ENCODE measurements around the gene BTBD3.
A peak's percentile ranks its signal among the peaks of the same experiment; 100 is the strongest.

The BTBD3 gene

DNA sequence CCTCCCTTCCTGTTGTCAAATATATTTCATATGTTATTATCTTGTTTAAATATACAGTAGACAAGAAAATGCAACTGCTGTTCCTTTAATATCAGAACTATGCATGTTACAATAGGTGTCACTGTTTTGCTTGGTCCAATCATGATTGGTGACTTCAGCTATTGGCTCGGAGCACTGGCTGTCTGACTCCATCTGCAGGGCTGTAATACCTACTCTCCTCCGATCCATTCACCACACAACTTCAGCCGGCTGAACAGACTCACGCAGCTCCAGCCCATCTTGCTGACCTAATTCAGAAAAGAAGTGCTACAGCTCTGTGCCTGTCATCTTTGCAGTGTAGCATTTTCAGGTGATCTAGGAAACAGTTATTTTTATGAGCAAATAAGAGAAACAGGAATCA, at the start of gene BTBD3:
TSS of gene BTBD3 (plus strand) at position 231 of the 400 bp plus-strand sequence. CDS start 383 bp downstream, outside the sequence.
- no peak for DNase-seq

DNA sequence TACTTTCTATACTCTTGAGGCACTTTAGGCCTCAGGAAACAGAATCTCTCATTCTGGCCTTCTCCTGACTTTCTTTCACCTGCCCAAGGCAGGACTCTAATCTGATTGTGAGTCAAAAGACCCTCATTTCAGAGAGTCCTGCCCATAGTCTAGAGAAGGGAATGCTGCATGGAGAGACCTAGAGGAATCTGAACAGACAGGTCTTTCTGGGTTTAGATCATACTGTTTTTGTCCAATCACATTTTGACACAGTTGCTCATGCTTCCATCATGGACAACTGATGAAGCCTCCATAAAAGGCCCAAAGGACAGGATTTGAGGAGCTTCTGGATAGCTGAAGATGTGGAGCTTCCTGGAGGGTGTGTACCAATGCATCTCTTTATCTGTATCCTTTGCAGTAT, 48.1 kb upstream of the BTBD3 start:
- DNase-seq = no peak

DNA sequence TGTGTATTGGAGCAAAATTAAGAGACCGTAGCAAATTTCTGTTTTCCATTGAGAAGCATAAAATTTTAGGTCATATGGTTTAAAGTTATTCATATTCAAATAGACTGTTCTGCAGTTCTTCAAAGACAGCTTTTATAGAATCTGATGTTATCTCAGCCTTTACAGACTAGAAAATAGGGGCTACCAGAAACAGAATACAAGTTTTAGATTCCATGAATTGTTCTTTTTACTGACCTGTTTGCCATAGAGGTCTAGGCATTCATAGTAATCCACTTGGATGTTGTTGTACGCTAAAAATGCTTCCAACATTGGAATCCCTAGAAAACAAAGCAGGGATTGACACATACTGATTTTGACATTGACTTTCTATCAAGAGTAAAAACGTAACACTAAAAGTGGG, 47.3 kb upstream of the BTBD3 start:
- no peak for DNase-seq

DNA sequence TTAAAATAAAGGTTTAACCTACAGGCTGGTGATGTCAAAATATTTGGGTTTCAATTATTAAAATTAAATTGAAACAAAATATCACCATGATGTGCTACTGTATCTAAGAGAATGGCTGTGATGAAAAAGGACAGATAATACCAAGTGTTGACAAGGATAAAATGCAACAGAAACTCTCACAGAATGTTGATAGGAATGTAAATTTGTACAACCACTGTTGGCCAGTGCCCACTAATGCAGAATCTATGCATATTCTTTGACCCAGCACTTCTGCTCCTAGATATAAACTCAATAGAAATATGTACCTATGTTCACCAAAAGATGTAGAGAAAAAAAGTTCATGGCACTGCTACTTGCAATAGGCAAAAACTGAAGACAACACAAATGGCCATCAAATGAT, 41.1 kb upstream of the BTBD3 start:
- no peak for DNase-seq

DNA sequence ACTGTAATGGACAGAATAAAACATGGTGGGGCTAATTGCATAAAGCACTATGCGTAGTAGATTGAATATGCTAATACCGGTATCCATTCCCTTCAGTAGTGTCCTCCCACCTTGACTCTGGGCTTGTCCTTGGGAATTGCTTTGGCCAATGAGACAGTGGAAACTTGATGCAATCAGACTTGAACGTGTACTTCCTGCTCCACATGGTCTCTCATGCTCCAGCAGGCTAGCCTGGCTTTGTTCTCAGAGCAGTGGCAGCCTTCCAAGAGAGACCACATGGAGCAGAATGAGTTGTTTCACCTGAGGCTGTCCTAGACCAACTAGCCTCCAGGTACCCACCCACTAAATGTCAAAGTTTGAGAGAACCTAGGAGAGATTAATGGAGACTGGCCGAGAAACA, 37.0 kb upstream of the BTBD3 start:
- DNase-seq = no peak

DNA sequence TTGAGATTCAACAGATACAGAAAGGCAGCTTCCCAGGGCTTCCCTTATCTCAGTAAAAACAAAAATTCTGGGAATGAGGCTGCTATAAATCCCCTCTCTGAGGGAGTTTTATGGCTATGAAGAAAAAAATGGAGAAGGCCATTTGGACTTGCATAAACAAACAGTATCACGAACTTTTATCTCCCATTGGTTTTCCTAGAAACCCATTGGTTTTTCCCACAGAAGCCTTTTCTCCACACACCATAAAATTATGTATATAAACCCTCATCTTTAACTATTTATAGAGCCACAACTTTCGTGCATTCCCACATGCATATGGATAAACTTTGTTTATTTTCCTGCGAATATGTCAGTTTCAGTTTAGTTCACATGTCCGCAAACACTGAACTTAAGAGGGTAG, 36.2 kb upstream of the BTBD3 start:
- DNase-seq = no peak

DNA sequence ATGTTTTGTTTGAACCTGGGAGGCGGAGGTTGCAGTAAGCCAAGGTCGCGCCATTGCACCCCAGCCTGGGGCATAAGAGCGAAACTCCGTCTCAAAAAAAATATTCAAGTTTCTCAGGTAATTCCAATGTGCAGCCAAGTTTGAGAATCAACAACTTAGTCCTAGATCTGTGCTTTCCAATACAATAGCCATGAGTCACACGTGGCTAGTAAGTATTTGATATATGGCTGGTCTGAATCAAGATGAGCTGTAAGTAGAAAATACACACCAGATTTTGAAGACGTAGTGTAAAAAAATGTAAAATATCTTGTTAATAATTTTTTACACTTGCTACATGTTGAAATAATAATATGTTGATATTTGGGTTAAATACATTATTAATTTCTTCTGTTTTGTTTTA, 35.0 kb upstream of the BTBD3 start:
- no peak for DNase-seq

DNA sequence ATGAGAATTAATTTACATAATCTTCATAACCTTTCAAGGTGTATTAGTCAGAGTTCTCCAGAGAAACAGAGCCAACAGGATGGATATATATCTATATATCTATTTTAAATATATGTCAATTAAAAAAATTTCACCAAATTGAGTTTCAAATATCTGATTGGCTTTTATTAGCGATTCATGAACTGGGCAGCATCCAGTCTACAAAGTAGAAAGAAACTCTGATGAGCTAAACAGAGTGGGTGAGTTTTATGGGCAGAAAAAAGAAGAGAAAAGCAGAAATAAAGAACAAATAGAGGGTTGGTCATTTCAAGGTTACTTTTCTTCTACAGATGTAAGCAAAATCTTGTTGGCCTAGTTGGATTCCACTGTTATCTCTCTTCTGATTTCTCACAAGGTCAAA, 29.0 kb upstream of the BTBD3 start:
- DNase-seq = no peak

DNA sequence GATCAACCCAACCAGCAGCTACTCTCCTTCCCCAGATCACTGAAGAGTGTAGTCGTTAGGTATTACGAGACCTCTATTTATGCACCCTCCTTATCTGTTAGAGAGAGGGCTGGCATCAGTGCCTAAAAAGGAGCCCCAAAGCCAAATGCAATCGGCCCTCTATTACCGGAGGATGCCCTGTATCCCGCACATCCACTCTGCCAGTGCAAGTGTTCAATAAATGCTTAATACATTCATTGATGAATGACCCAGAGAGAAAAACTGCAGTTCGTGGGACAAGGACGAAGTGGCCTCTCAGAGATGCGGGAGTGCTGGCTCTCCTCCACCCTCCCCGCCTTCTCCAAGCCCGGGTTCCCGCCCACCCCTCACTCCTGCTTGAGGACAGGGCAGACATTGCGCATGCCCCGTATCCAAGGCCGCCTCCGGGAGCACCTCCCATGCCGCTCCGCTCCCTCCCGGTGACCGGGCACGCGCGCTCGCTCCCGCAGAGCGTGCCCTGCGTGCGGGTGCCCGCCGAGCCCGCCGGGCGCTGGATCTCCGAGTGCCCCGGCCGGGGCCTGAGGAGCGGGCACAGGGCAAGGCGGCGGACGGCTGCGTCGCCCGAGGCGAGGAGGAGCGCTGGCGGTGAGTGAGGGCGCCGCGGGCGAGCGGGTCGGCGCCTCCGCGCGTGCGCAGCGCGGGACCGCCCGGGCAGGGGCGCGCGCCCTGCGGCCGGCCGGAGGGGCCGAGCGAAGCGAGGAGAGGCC, 27.2 kb upstream of the BTBD3 start:
- peak; percentile 61 for DNase-seq

DNA sequence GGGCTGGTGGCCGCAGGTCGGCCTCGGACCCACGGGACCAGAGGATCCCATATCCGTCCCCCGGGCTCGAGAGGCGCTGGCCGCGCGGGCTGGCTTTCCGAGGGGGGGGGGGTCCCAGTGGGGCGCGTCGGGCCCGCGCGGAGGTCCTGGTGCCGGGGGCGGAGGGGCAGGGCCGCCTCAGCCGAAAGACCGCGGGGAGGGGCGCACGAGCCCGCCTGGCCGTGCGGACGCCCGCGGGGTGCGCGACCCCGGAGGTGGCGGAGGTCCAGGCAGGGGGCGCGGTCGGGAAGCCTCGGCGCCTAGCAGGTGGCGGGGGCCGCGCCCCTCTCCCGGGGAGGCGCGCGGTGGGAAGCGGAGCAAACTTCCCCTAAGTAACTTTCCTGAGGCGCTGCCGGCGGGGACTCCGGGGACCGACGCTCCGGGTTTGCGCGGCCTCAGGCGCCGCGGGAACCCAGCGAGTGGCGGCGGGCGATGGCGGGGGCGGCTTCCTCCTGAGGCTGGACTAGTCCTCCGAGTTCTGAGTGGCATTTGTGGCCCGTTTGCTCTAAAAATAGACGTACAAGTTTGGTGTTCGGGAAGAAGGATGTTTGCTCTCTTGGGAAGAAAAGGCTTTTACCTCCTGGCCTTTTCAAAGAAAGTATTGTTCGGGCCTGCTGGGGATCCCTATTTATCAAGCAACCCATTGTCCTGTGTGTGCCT, 26.5 kb upstream of the BTBD3 start:
- no peak for DNase-seq

DNA sequence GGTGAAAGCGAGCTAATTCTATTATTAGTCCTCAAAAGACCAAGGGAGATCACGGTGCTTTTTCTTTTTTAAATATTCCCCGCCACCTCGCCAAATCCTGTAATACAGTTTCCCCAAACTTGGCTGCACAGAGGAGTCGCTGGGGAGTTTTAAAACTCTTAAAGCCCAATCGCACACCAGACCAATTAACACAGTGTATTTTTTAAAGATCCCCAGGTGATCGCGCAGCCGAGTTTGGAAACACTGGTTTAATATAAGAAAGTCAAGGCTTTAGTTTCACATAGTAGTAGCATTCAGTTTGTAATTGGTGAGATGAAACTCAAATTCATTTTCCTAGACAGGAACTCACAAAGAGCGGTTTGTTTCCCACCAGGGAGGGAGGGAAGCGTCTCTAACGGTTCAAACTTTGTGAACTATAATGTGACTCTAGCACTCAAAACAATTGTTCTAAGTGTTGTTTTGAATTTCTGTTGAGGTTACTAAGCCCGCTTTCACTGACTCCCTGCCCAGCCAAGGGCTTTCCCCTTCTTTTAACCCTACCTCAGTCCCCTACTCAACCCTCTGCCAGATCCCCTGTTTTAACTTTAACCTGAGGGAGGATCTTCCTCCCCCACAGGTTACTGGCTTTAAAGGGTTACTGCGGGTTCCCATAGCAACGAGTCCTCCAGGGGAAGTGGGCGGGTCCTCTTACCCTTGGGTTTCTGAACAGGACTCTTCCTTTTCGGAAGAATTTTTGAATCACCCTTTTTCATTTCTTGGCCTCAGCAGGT, 25.7 kb upstream of the BTBD3 start:
- DNase-seq = peak; percentile 51

DNA sequence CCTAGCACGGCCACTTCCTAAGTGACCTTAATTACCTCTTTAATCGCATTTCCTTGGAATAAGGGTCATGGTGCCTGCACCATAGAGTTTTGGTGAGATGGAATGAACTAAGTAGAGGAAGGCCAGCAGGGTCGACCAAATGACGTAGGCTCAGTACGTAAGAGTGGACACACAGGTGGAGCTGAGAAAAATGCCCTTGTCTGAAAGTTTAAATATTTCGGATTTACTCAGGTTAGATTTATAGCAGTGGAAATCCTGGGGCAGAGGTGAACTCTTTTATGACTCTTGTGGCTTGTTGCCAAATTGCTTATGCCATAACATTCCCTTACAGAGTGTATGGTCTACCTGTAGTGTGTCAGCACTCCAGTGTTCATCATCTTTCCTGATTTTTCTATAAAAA, 23.6 kb upstream of the BTBD3 start:
- DNase-seq = no peak

DNA sequence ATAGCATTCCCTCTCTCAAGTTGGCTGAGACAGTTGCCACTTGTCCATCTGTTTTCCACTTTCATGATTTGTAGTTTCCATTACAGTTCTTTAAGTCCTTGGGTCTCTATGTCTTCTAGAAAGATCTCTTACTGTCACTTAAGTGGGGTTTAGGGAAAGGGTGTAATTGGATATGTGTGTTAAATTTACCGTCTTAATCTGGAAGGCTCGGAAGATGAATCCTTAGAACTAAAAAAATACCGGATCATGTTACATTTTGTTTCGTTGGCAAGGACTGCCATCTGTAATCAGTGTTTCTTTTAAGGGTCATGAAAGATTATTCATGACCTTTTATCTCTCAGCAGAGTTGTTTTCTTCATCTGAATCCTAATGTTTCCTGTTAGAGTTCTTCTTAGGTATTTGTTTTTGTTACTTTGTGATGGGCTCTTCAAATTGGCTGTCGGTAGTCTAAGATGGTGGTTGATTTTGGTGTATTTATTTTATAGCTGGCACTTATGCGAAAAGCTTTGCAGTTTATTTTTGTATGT, 21.8 kb upstream of the BTBD3 start:
- no peak for DNase-seq

DNA sequence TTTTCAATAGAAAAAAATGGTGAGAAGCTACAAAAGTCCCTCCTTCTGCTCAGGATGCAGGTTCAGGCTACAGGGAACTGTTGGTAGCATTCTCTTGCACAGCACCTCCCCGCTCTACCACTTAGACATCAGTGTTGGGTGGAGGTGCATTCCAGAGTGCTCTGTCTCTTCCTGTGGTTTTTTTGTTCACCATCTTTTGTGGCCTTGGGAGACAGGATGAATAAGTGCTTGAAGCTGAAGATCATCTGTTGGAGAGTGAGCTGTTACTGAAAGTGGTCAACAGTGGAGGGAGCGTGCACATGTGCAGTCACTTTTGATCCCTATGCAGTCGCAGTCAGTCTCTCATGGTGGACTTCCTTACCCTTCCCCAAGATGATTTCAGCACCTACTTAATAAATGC, 16.6 kb upstream of the BTBD3 start:
- DNase-seq = no peak

DNA sequence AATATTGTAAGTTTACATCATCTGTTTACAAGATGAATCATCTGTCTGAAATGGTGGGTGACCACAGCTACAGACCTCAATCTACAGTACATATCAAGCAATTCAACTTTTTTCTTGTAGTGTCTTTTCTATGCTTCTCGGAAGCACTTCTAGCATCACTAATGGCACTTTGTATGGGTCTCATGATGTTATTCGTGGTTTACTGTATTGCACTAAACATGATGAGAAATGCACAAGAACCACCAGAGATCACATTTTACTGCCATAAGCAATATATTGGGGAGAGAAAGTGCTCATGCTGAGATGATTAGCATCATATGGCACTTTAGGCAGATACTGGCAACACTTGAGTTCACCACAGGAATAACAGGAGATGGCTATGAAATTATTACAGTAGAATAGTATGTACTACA, 15.4 kb upstream of the BTBD3 start:
- no peak for DNase-seq

DNA sequence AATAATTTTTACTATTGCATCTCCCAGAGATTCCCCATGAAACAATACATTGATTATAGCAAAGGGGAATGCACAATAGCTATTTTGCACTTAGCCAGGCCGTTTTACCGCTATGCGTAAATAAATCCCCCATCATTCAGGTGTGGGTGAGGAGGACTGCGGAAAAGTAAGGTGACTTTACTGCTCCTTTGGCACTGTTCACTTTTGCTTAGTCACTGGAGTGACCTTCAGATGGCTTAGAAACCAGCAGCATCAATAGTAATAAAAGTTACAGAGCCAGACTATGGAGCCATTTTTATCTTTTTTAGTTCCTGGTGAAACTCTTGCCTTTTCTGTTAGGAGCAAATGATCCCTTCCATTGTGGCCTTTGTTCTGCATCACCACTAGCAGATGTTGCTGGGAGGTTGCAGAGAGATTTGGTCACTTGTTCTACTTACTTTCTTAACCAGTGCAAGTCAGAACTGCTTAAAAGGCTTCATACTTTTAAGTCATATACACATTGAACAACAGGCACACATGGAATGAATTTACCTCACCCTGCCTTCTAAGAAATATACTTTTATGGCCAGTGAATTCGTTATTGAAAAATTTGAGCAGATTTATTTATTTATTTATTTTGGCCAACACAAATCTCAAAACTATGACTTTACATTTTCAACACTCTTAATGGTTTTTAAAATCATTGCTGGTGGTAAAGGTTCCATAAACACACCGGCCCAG, 12.1 kb upstream of the BTBD3 start:
- DNase-seq = no peak

DNA sequence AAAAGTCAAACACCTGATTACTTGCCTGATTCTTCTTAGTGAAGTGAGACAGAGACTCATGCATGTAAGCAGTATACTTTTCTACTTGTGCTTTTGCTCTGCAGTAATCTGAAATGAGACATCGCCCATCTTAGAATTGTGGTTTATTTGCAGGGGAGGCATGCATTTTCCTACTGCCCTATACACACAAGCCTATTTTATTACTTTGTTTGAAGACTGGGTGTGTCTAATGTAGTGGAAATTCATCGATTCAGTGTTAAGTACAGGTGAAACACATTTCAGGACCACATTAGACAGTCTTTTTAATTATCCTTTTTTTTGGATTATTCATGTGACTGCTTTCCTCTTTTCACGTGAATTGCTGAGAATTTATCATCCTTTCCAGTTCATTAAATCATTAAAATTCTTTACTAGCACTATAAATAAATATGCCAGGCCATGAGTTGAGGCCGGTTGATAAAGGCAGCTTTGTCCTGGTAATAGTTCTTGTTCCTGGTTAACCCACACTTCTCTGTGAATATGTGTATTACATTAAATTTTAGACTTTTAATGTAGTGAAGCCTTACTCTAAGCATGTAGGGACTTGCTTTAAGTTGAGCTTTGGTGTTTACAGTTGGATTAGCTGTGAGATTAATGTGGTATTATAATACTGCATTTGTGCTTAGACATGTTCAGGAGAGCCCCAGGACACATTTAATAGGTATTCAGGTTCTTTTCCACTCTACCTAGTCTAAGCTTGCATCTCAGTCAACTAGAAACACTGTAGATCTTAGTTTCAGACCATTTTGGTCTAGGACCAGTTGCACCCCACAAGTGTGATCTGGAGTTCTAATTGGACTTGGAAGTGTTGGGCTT, 10.8 kb upstream of the BTBD3 start:
- DNase-seq = no peak

DNA sequence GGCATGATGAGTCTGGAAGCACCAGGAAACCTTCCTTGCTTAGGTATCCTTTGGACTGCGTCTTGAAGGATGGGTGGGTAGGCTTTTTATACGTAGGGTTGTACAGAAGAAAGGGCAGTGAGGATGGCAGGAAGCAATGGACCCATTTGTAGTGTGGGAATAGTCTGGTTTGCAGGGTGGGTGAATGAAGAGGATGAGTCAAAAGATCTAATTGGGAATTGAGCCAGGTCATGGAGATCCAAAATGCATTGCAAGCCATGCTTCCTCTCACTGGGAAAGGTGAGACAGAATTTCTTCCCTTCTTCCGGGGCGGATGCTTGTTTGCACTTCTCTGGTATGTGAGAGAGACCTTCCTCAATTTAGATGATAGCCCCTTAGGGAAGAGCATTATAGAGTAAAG, 10.1 kb upstream of the BTBD3 start:
- DNase-seq = no peak

DNA sequence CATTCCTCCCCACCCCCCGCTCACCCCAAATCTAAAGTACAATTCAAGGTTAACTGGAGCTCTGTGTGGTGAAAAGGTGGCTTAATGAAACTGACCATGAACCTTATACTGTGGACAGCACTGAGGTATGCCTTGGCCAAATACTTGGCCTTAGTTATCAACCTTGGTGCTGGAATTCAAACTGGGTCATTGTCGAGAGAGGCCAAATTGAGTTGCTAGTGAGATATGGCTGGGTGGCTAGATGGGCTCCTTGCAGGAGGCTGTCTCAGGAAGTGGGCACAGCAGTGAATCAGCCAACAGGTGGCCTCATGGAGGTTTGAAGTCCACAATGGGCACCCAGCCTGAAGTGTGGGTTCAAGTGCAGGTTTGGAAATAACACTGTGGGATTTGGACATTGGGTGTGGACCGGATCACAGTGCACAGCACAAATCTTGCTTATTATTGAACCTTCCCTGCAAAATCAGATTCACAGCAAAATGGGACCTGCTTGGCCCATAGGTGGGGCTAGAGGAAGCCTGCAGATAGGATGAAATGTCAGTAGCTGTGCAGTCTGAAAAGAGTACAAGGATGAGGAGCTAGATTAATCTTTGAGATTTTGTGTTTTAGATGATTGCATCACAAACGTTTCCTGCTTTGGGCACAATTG, 5.6 kb upstream of the BTBD3 start:
- DNase-seq = no peak

DNA sequence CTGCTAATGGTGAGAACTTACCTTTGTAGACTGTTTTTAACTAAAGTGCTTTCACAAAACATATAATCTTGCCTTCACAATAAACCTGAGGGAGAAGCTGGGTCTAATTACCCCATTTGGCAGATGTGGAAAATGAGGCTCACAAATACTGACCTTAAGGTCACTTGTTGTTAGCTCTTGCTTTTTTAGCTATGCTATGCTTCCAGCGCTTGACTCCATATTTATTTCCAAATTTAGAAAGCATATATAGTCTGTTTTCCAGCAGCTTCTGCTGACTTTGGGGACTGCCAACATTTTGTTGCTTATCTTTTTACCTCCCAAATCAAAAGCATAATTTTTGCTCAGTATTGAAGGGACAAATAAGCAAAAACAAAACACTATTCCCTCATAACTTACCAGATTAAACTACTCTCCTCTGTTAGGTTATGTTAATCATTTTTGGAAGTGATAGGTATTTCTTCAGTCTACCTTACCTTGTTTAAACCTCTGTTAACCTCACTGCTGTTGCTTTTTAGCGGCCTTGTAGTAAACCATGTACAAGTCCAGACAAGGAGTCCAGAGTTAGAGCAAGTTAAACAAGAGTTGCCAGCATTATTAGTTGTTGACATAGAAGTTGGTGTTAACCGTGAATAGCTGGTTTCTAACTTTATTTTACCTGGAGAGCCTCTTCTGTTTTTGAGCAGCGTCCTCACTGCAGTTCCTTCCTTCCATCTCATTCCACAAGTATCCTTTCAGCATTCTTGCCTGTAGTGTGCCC, 4.9 kb upstream of the BTBD3 start:
- no peak for DNase-seq

DNA sequence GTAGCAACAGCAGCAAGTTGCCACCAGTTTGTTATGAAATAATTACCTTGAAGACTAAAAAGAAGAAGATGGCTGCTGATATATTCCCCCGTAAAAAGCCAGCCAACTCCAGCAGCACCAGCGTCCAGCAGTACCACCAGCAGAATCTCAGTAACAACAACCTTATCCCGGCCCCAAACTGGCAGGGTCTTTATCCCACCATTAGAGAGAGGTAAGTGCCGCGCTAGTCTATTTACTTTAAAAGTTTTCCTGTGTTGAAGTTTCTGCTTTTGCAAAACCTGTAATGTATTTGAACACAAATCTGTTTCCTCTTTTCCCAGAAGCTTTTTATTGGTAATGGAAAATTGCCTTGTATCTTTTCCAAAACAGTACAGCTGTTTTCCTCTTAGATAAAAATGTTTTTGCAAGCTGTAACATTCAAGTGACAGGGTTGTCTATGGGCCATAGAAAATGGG, 725 bp downstream of the BTBD3 start:
- no peak for DNase-seq
